LNCaP clone FGC (cell line): ENCODE results near the gene RASGRP4.

ENCODE experiments used
- DNase-seq: peaks from one replicate; pipeline ENCODE4 v3.0.0-alpha.2; 2011; ENCODE audit warnings: low read depth
- H3K4me3 ChIP-seq: 2 replicates; pipeline ENCODE4 v1.5.1; 2011; ENCODE audit warnings: mild to moderate bottlenecking, low read depth, low read length, control low read depth
- TF ChIP-seq, protein P1 (sequence below): IDR thresholded peaks from 2 replicates; pipeline ENCODE4 v1.5.1; 2012; ENCODE audit warnings: mild to moderate bottlenecking; ENCODE audit not compliant: control insufficient read depth, insufficient read depth; ENCODE audit errors: extremely low read depth

RASGRP4 gene

DNA sequence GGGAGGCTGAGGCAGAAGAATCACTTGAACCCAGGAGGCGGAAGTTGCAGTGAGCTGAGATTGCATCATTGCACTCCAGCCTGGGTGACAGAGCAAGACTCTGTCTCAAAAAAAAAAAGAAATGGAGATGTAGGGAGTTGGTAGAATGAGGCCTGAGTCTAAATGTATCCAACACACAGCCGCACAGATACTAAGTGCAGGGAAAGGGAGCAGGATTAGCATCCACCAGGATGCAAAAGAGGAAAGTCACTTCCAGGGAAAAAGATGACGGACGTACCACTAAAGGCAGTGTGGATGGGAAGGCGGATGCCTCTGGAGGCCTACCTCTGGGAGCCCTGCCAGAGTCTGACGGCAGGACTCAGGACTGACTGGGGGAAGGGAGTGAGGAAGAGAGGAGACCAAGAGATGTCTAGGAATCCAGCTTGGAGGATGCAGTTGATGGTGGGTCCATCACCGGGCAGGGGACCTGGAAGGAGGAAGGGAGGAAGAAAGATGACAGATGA, 16.3 kb downstream of the RASGRP4 start:
- DNase-seq: no peak
- TF ChIP-seq, protein P1, sequence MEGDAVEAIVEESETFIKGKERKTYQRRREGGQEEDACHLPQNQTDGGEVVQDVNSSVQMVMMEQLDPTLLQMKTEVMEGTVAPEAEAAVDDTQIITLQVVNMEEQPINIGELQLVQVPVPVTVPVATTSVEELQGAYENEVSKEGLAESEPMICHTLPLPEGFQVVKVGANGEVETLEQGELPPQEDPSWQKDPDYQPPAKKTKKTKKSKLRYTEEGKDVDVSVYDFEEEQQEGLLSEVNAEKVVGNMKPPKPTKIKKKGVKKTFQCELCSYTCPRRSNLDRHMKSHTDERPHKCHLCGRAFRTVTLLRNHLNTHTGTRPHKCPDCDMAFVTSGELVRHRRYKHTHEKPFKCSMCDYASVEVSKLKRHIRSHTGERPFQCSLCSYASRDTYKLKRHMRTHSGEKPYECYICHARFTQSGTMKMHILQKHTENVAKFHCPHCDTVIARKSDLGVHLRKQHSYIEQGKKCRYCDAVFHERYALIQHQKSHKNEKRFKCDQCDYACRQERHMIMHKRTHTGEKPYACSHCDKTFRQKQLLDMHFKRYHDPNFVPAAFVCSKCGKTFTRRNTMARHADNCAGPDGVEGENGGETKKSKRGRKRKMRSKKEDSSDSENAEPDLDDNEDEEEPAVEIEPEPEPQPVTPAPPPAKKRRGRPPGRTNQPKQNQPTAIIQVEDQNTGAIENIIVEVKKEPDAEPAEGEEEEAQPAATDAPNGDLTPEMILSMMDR: no peak
- no peak overlapping the region for H3K4me3 ChIP-seq

DNA sequence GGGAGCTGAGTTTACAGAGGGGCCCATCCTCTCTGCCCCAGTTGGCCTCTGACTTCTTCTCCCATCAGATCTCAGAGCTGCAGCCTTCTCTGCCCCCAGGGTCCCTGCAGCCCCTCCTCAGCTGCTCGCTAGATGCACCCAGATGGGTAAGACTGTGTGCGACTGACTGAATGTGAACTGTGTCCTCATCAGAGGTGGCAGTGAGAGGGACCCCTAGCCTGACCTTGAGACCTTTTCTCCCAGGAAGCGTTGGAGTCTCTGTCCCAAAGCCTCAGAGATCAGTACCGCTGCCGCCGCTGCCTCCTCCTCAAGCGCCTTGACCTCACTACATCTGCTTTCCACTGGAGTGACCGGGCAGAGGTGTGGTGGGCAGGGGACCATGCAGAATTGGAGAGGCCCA, 20.7 kb downstream of the RASGRP4 start:
- DNase-seq: no peak
- H3K4me3 ChIP-seq: no peak overlapping the region
- TF ChIP-seq, protein P1: no peak

DNA sequence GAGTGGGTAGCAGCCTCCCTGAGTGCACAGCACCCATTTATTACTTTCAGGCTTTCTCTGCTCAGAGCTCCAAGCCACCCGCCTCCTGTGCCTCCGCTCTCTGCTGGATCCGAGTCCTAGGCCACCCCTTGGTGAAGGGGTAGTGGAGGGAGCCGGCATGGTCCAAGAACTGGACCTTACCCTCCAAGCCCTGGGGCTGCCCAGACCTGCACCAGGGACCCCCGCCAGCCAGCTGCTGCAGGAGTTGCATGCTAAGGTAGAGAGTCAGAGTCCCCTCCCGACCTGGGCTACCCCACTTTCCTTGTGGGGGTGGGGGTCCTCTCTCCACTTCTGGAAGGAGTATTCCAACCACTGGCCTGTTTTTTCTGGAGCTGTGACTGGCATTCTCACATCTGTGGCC, 21.2 kb downstream of the RASGRP4 start:
- DNase-seq: no peak
- TF ChIP-seq, protein P1: no peak
- no peak overlapping the region for H3K4me3 ChIP-seq

DNA sequence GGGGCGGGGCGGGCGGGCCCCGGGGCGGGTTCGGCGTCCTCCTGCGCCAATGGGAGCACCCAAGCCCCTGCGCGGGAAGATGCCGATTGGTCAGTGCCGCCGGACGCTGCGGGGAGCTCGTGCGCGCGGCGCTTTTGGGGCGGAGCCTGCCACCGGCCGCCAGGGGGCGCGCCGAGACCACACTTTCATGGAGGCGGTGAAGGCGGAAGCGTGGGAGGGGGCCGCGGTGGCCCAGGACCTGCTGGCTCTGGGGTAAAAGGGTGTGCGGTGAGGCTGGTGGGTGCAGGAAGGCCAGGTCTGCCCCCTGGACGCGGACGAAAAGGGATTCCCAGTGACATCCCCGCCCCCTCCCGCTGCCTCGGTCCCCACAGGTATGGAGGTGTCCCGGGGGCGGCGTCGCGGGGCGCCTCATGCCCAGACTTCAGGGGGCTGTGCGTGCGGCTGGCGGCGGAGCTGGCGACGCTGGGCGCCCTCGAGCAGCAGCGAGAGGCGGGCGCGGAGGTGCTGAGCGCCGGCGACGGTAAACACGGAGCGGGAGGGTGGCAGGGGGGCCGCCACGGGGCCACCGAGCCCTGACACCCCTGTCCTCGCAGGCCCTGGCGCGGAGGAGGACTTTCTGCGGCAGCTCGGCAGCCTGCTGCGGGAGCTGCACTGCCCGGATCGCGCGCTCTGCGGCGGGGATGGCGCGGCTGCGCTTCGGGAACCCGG, 22.9 kb downstream of the RASGRP4 start, which contains the start of gene FAM98C:
Gene FAM98C, plus strand, starts transcription at position 127 of the 708 bp plus-strand sequence. Its CDS starts 61 bp downstream, at position 188.
- peak; percentile 90 for DNase-seq
- TF ChIP-seq, protein P1: peak; percentile 88
- H3K4me3 ChIP-seq: peak within 1 kb of the TSS; percentile 88

DNA sequence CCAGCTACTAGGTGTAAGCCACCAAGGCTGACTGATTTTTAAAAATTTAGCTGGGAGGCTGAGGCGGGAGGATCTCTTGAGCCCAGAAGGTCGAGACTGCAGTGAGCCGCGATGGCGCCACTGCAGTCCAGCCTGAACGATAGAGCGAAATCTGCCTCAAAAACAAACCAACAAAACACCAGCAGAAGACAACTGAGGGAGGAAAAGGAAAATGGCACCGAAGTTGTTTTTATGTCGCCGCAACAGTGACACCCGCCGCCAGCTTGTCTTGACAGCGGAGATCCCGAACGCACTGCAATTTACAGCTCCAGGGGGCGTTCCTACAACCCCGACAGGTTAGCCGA, 23.4 kb downstream of the RASGRP4 start:
- peak overlapping the region; percentile 36 for H3K4me3 ChIP-seq
- DNase-seq: no peak
- TF ChIP-seq, protein P1: no peak

DNA sequence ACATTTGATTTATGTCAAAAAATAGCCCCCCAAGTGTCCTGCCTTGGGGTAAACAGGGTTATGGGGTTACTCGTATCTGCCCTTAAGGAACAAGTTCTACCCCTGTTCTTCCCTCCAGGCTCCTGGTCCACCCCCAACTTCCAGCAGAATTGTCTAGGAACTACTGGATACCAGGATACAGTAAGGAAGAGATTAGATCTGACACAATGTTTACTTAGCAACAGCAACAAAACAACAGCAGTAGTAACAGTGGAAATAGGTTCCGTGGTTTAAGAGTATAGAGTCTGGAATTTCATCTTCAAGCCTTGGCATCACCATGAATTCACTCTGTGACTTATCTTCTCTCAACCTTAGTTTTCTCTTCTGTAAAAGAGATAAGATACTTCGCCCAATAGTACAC, 24.9 kb downstream of the RASGRP4 start:
- peak; percentile 39 for DNase-seq
- no peak overlapping the region for H3K4me3 ChIP-seq
- TF ChIP-seq, protein P1: no peak

DNA sequence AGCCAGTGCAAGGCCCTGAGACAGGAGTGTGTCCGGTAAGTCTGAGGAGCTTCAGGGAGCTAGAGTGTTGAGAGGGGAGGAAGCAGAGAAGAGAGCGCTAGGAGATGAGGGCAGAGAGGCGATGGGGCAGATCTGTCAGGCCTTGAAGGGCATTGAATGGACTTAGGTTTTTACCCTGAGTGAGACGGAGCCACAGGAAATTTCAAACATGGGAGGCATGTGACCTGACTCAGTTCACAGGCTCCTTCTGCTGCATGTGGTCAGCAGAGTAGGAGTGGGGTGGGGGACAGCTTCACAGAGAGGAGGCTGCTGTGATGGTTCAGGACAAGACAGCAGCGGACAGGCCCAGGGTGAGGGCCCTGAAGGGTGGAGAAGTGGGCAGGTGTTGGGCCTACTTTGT, 25.7 kb downstream of the RASGRP4 start:
- DNase-seq: no peak
- H3K4me3 ChIP-seq: no peak overlapping the region
- TF ChIP-seq, protein P1: no peak
